Stimulated activated CD8-positive, alpha-beta memory T cell treated with anti-CD3 and anti-CD28 coated beads, Interleukin-15, amount 100 ng/mL, for 4 hours (primary cell): ENCODE results near the gene PLPP1.

Experiments
- DNase-seq, 2 donors: peaks; one replicate each; pipeline ENCODE4 v3.0.0-alpha.2; 2020; ENCODE audit warnings: low read depth in 2 of 2

PLPP1 gene

DNA sequence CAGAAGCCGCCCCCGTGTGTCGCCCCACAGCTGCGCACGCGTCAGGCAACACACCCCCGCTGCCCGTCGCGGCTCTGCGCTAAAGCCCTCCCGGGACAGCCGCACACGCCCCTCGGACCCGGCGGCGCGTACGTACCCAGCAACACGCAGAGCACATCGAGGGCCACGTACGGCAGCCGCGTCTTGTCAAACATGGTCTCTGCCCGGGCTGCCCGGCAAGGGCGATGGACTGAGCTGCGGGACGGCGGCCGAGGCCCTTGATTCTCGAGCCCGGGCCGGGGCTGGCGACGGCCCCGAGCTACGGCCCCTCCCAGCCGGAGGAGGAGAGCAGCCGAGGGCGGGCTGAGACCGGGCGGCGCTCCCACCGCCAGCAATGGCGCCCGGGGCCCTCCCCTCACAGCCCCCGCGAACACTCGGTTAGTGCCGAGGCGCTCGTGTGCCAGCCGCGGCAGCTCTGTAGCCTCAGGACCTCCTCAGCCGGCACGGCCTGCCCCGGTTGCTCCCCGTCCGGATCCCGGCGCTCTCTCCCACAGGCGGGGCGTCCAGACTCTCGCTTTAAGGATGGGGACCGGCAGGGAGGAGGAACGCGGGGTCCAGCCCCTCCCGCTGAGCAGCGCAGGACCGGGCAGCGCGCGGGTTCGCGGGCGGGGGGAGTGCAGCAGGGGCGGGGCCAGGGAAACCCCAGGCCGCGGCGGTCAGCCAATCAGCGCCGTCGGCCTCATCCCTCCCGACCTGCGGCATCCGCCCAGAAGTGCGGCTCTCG is at the start of gene PLPP1:
TSS of gene PLPP1 (minus strand) at position 529 of the 763 bp plus-strand sequence. CDS start at position 194, 335 bp downstream.
- DNase-seq, result peak; percentile 68 to 76

DNA sequence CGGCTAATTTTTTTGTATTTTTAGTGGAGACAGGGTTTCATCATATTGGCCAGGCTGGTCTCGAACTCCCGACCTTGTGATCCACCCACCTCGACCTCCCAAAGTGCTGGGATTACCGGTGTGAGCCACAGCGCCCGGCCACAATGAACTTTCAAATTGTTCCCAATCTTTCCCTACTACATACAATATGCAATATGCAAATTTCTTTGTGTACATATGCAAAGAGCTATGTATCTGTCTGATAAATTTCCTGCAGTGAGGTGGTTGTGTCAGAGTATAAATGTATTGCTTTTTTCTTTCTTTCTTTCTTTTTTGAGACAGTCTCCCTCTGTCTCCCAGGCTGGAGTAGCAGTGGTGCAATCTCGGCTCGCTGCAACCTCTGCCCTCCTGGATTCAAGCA is 48.8 kb upstream of the PLPP1 start:
- DNase-seq, result no peak

DNA sequence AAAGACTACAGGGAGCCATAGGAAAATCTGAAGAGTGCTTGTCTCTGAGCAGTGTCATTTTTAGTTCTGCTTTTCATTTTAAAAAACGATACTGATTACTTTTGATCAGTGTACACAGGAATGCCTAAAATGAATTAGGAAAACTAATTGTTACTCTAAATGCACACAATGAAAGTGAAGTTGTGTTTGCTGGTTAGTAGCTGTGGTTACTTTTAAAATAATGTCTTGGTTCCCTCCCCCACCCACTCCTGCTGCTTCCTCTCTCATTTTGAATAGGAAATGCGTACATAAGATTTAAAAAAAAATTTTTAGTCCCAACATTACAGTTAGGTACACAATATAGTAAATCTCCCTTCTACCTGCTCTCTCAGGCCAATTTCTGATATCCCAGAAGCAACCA is 47.5 kb upstream of the PLPP1 start:
- DNase-seq, result no peak

DNA sequence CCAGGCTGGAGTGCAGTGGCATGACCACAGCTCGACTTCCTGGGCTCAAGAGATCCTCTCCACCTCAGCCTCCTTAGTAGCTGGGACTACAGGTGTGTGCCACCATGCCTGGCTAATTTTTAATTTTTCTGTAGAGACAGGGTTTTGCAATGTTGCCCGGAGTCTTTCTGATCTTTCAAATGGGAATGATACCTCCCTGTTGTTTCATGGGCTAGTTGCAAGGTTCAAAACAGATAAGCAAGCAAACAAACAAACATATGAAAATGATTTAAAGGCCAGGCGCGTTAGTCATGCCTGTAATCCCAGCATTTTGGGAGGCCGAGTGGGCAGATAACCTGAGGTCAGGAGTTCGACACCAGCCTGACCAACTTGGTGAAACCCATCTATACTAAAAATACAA is 45.3 kb upstream of the PLPP1 start:
- DNase-seq, result no peak

DNA sequence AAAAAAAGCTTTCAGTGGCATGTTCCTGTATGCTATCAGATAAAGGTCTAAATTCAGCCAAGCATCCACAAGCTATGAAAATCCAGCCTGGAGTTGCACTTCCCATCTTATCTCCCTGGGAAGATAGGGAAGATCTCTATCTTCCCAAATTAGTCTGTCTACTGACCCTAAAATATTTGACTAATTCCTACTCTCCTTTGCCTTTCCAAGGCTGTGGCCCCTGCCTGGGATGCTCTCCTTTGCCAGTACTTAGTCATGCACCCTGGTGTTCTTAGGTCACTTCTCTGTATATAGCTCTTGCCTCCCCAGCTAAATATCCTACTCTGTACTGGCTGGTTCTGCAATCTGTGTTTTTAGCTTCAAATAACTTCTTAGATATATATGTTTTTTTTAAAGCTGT is 44.0 kb upstream of the PLPP1 start:
- DNase-seq, result no peak

DNA sequence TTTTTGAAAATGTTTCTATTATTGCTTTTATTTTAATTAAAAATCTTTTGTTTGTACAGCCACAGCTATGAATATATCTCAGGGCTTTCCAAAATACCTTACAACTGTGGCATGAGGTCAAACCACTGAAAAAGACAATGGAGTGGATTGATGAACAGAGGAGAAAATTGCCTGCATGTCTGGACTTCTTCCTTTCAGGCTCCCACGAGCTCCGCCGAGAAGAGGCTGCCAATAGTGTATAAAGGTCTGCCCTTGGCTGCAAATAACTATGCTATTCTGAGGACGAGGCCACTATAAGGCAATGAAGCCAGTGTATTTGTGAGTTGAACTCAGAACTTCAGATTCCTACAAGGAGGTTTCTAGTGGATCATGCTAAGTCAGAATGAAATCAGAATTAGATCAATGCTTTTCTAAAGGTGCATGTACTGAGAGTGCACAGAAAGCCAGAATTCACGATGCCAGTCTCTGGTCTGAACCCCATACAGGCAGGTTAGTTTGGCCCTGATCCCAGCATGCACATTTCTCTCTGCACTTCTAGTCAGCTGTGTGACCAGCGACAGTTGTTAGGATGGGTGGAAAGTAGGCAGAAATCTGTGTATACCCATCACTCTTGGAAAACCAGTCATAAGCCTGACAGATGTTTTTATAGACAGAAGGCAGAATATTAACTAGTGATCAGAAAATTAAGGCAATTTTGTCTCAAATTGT is 42.7 kb upstream of the PLPP1 start:
- DNase-seq, result no peak

- no peak for DNase-seq
Measured at GRCh38 chr5:55576661-55577060, 41.9 kb upstream of the PLPP1 start.

DNA sequence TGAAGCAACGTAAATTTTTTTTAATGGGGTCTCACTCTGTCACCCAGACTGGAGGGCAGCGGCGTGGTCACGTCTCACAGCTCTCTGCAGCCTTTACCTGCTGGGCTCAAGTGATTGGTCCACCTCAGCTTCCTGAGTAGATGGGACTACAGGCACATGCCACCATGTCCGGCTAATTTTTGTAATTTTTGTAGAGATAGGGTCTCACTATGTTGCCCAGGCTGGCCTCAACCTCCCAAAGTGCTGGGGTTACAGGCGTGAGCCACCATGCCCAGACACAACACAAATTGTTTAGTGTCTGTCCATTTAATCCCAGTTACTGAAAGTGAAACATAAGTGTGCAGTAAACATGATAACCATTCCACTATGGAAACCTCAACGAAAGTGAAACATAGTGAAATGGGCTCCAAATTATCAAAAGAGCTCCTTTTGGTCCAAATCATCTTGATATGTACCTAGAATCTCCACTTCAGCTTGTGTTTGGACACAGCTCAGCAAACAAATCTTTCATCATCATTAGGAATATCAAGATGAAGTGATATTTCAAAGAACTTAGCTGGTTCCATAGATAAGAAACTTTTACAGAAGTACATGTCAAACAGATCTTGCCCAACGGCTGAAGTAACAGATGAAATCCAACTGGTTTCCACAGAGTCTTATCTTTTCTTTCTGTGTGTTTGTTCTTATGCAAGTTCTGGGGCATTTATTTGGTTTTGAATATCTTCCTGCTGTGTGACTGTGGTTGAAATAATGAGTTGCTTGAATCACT is 41.2 kb upstream of the PLPP1 start:
- no peak for DNase-seq

- no peak for DNase-seq
Measured at GRCh38 chr5:55572600-55572999, 37.8 kb upstream of the PLPP1 start.

DNA sequence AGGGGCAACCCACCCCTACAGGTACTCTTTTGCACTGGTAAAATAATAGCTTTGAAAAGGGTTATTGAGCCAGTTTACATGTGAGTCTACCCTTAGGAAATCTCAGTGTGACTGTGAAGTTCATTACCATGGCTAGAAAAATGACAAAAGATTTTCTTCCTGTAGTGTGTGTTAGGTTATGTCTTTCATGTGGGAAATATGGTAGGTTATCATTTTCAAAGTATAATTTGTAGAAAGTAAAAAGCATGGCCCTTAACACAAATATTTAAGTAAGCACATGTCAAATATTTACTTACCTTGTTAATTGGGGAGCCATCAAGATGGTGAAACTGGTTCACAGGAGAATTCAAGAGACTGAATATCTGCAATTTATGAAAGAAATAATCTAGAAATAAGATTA is 37.3 kb upstream of the PLPP1 start:
- DNase-seq, result no peak

DNA sequence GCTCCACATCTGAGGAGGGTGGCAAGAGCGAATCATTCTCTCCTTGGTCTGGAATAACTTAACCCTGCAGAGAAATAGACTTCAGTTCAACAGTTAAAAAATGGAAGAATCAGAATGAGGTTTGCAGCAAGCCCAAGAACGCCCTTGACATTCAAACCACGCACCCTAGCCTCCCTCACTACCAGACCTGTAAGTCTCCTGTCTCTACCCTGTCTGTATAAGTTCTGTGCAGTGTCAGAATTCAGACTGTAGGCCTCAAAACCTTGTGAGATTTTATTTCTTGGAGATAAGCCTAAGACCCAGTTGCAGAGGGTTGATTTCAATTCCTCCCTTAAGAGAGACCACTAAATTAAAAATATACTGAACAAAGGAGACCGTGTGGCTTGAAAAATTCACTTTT is 35.8 kb upstream of the PLPP1 start:
- no peak for DNase-seq

DNA sequence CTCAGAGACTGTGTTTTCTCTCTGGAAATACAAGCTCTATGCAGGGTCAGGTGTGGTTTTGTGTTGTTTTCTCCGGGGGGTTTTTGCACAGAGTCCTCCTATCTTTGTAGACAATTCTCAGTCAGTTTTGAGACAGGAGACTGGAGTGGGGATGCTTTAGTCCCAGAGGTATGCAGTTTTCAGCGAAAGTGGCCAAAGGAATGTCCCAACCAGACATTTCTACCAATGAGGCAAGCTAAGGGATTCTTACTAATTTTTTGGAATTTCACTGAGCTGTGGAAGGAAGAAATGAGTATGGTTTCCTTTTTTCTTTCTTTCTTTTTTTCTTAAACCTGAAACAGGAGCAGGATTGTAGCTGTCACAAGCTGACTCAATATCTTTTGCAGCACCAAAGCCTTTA is 35.3 kb upstream of the PLPP1 start:
- no peak for DNase-seq

GRCh38 chr5:55569513-55569865 is 34.7 kb upstream of the PLPP1 start:
- DNase-seq, result no peak

- no peak for DNase-seq
Measured at GRCh38 chr5:55568654-55569512, 34.1 kb upstream of the PLPP1 start.

GRCh38 chr5:55564721-55565120 is 30.0 kb upstream of the PLPP1 start:
- no peak for DNase-seq

DNA sequence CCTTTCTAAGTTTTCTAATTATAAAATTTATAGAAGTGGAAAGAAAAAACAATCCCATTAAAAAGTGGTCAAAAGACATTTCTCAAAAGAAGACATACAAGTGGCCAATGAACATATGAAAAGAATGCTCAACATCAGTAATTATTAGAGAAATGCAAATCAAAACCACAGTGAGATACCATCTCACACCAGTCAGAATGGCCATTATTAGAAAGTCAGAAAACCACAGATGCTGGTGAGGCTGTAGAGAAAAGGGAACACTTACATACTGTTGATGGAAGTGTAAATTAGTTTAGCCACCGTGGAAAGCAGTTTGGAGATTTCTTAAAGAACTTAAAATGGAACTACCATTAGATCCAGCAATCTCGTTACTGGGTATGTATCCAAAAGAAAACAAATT is 23.7 kb upstream of the PLPP1 start:
- no peak for DNase-seq

DNA sequence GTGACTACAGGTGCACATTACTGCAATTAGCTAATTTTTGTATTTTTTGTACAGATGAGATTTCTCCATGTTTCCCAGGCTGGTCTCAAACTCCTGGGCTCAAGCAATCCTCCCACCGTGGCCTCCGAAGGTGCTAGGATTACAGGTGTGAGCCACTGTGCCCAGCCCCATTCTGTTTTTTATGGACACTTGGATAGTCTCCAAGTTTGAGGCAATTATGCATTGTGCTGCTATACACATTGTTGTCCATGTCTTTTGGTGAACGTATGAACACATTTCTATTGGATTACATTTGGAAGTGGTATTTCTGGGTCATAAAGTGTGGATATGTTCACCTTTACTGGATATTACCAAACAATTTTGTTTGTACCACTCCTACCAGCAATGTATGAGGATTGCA is 22.4 kb upstream of the PLPP1 start:
- no peak for DNase-seq

DNA sequence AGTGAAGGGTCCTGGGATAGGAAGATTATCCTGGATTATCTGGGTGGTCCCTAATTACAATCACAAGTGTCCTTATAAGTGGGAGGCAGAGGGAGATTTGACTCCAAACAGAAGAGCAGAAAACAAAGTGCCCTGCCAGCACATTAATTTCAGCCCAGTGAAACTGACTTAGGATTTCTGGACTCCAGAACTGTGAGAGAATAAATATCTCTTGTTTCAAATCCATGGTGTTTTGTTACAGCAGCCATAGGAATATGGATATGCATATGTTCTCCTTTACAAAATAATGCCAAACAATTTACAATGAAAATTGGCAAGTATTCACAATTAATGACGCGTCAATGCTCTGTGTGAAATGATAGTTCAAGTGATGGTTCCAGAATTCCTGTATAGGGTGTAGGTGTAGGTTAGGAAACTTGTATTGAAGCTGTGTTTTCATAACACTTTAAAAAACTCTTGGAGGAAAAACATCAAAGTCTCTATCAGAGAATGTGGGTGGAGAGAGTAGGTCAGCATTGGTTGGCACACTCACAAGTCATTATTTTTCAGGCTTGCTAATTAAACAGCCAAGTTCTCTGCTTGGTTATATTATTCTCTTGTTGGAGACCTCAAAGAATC is 19.9 kb upstream of the PLPP1 start:
- no peak for DNase-seq

GRCh38 chr5:55551904-55552303 is 17.1 kb upstream of the PLPP1 start:
- no peak for DNase-seq

DNA sequence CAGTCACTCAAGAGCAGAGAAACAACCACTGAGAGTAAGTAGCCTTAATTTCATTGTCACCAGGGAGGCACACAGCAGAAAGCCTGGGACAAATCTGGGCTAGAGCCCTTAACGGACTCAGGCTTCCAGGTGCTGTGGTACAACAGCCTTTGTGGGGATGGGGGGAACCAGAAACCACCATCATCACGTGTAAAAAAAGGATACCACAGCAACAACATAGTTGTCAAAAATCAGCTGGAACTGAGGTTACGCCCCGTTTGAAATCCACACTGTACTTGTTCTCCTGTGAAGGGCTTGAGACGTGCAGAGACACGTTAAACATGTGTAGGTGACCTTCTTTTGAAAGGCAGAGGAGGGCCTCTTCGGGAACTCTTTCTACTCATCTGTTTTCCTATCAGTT is 16.6 kb upstream of the PLPP1 start:
- DNase-seq, result no peak

GRCh38 chr5:55547781-55548180 is 13.0 kb upstream of the PLPP1 start:
- DNase-seq, result no peak
